Keratinocyte (primary cell): Measurements from ENCODE around the gene FRAS1. TPM values are rescaled to one million over a fixed set of nuclear protein-coding genes. Genes with fewer than 3 reads are reported as not detected.

ENCODE experiments used
- DNase-seq: peaks from one replicate; pipeline ENCODE4 v3.0.0-alpha.2; 2011; ENCODE audit warnings: low read depth, missing footprints, low spot score
- FAIRE-seq: peaks from 2 replicates; lab custom pipeline; 2011; peaks lifted over from hg19 to GRCh38; lab: Jason Lieb, UNC
- H2AFZ ChIP-seq: 2 replicates; pipeline ENCODE4 v1.6.0; 2012; ENCODE audit warnings: low read length, control low read depth, inconsistent platforms; ENCODE audit not compliant: control insufficient read depth
- H3K27ac ChIP-seq: 2 replicates; pipeline ENCODE4 v1.5.1; 2011; ENCODE audit warnings: low read length; ENCODE audit not compliant: control insufficient read depth, insufficient read depth
- H3K27me3 ChIP-seq: 3 replicates; pipeline ENCODE4 v1.6.0; 2011; ENCODE audit warnings: low read length; ENCODE audit not compliant: control insufficient read depth, insufficient read depth; ENCODE audit errors: extremely low read depth
- H3K36me3 ChIP-seq, 2 experiments: 2 replicates in 1 of 2; 3 replicates in 1 of 2; pipeline ENCODE4 v1.5.1; 2011; ENCODE audit warnings: low read length in 2 of 2, mild to moderate bottlenecking in 1 of 2; ENCODE audit not compliant: control insufficient read depth in 2 of 2, insufficient read depth in 2 of 2; ENCODE audit errors: extremely low read depth in 1 of 2
- H3K4me1 ChIP-seq: 3 replicates; pipeline ENCODE4 v1.5.1; 2011; ENCODE audit warnings: low read length; ENCODE audit not compliant: control insufficient read depth, insufficient read depth; ENCODE audit errors: extremely low read depth
- H3K4me2 ChIP-seq: 3 replicates; pipeline ENCODE4 v1.6.0; 2011; ENCODE audit warnings: low read depth, low read length; ENCODE audit not compliant: control insufficient read depth, insufficient read depth; ENCODE audit errors: extremely low read depth
- H3K4me3 ChIP-seq, 3 experiments: fragments of 200-600 bp in 1 of 3; sonication (generic) in 1 of 3; 2 replicates in 2 of 3; 3 replicates in 1 of 3; pipeline ENCODE4 v1.5.1; 2011 to 2016; ENCODE audit warnings: low read length in 3 of 3, mild to moderate bottlenecking in 3 of 3, control low read depth in 2 of 3, inconsistent platforms in 1 of 3, low read depth in 1 of 3, mixed read lengths in 1 of 3, mixed run types in 1 of 3, moderate library complexity in 1 of 3; ENCODE audit not compliant: control insufficient read depth in 2 of 3, insufficient read depth in 2 of 3; ENCODE audit errors: extremely low read depth in 1 of 3
- H3K79me2 ChIP-seq: 2 replicates; pipeline ENCODE4 v1.6.0; 2012; ENCODE audit warnings: low read length; ENCODE audit not compliant: control insufficient read depth, insufficient read depth
- H3K9ac ChIP-seq: 3 replicates; pipeline ENCODE4 v1.6.0; 2011; ENCODE audit warnings: low read length; ENCODE audit not compliant: control insufficient read depth, insufficient read depth; ENCODE audit errors: extremely low read depth
- H3K9me1 ChIP-seq: 3 replicates; pipeline ENCODE4 v1.6.0; 2011; ENCODE audit warnings: low read length; ENCODE audit not compliant: control insufficient read depth, insufficient read depth; ENCODE audit errors: extremely low read depth
- H3K9me3 ChIP-seq: 2 replicates; pipeline ENCODE4 v1.5.1; 2012; ENCODE audit warnings: low read depth, low read length; ENCODE audit not compliant: control insufficient read depth
- H4K20me1 ChIP-seq: 3 replicates; pipeline ENCODE4 v1.6.0; 2011; ENCODE audit warnings: low read length; ENCODE audit not compliant: control insufficient read depth, insufficient read depth; ENCODE audit errors: extremely low read depth
- CTCF ChIP-seq, 3 experiments: IDR thresholded peaks in 1 of 3; conservative IDR thresholded peaks in 1 of 3; optimal IDR thresholded peaks in 1 of 3; 2 replicates in 2 of 3; 3 replicates in 1 of 3; pipeline versions ENCODE3 to v1.5.1; 2011; ENCODE audit warnings: low read length in 3 of 3, mild to moderate bottlenecking in 3 of 3, moderate library complexity in 2 of 3, control low read depth in 1 of 3, inconsistent platforms in 1 of 3; ENCODE audit not compliant: insufficient read depth in 2 of 3; ENCODE audit errors: extremely low read depth in 1 of 3
- EZH2 ChIP-seq: IDR thresholded peaks from one replicate; pipeline ENCODE4 v1.6.1; 2012; ENCODE audit warnings: inconsistent platforms, mild to moderate bottlenecking, low read length, moderate library complexity
- dilution Hi-C: fragments of 300-500 bp; cut with MboI; formaldehyde crosslinking; loops from one replicate; pipeline ENCODE4 v1.7.0; 2020; ENCODE audit warnings: low sequenced_read_pairs; ENCODE audit not compliant: extremely low pct_ligation_motif_present
- polyA plus RNA-seq, 5 experiments: library from polyadenylated mRNA; depleted of rRNA in 3 of 5; stranded (reverse) in 3 of 5; stranded (forward) in 1 of 5; unstranded in 1 of 5; fragments of >200 nt; gene quantifications; 1 replicate in 1 of 5; 2 replicates in 3 of 5; 3 replicates in 1 of 5; pipeline versions ENCODE4 v1.2.1 to v1.2.3, GENCODE V29; 2011 to 2012; ENCODE audit warnings: missing spikeins in 2 of 5, low read depth in 1 of 5, low replicate concordance in 1 of 5

FRAS1 gene
- polyA plus RNA-seq, 1 donor (not counting 4 experiments of a cell fraction or from before 2014, with no cell fraction given), result 3.5 TPM

GRCh38 chr4:78074759-78075158 is 17.6 kb downstream of the FRAS1 start:
- no peaks in the 10 kb centered on the region for H3K27me3 ChIP-seq
- no peak overlapping the region for H3K9ac ChIP-seq
- FAIRE-seq, result no peak
- DNase-seq, result no peak
- no peaks in the 10 kb centered on the region for H4K20me1 ChIP-seq
- H3K4me2 ChIP-seq, result no peak overlapping the region
- no peak overlapping the region for H3K4me3 ChIP-seq
- H3K4me1 ChIP-seq, result peaks cover 8% of the 10 kb centered on the region
- dilution Hi-C loops, result no loop called here
- H3K27ac ChIP-seq, result no peak overlapping the region
- H3K9me3 ChIP-seq, result no peaks in the 10 kb centered on the region
- no peak overlapping the region for H2AFZ ChIP-seq
- H3K36me3 ChIP-seq, result no peaks in the 10 kb centered on the region
- H3K79me2 ChIP-seq, result no peaks in the 10 kb centered on the region
- TF ChIP-seq EZH2 (no peak), CTCF (optimal IDR thresholded peaks at IDR 0.05 in 1 of 3, IDR thresholded peaks at IDR 0.05 in 1 of 3, conservative IDR thresholded peaks at IDR 0.05 in 1 of 3; ENCODE audit: extremely low read depth in 1 of 3, insufficient read depth in 2 of 3, low read length in 3 of 3) (no peak)
- H3K9me1 ChIP-seq, result no peaks in the 10 kb centered on the region

GRCh38 chr4:78075986-78076385 is 18.9 kb downstream of the FRAS1 start:
- peaks cover 3% of the 10 kb centered on the region for H3K4me1 ChIP-seq
- no peak overlapping the region for H3K4me3 ChIP-seq
- DNase-seq, result no peak
- H4K20me1 ChIP-seq, result no peaks in the 10 kb centered on the region
- FAIRE-seq, result no peak
- no peaks in the 10 kb centered on the region for H3K27me3 ChIP-seq
- dilution Hi-C loops, result no loop called here
- TF ChIP-seq EZH2 (no peak), CTCF (optimal IDR thresholded peaks at IDR 0.05 in 1 of 3, IDR thresholded peaks at IDR 0.05 in 1 of 3, conservative IDR thresholded peaks at IDR 0.05 in 1 of 3; ENCODE audit: extremely low read depth in 1 of 3, insufficient read depth in 2 of 3, low read length in 3 of 3) (no peak)
- no peaks in the 10 kb centered on the region for H3K36me3 ChIP-seq
- H3K9me1 ChIP-seq, result no peaks in the 10 kb centered on the region
- H3K4me2 ChIP-seq, result no peak overlapping the region
- no peak overlapping the region for H2AFZ ChIP-seq
- no peaks in the 10 kb centered on the region for H3K79me2 ChIP-seq
- H3K9me3 ChIP-seq, result no peaks in the 10 kb centered on the region
- H3K27ac ChIP-seq, result no peak overlapping the region
- H3K9ac ChIP-seq, result no peak overlapping the region
